CD14-positive monocyte (primary cell): ENCODE data around the gene RNF213. TPM values are rescaled to one million over a fixed set of nuclear protein-coding genes. Genes with fewer than 3 reads are reported as not detected.
"Not testable (repeated sequence)": the region's sequence is repeated elsewhere in the genome, so short reads cannot be mapped to it uniquely, and the experiment has no call there.

ENCODE experiments used
- DNase-seq, 3 donors: peaks; one replicate each; pipeline ENCODE4 v3.0.0-alpha.2; 2011 to 2022
- H2AFZ ChIP-seq: 2 replicates; pipeline ENCODE4 v1.6.0; 2012; ENCODE audit warnings: mild to moderate bottlenecking, low read depth, low read length, inconsistent platforms; ENCODE audit not compliant: insufficient read depth, poor library complexity, severe bottlenecking
- H3K27ac ChIP-seq, 2 donors: 1 replicate in 1 of 2; 2 replicates in 1 of 2; pipeline ENCODE4 v1.5.1; 2012 to 2013; ENCODE audit warnings: low read length in 2 of 2, control low read depth in 1 of 2, inconsistent platforms in 1 of 2, low read depth in 1 of 2, mild to moderate bottlenecking in 1 of 2
- H3K27me3 ChIP-seq, 2 donors: one replicate each; pipeline versions ENCODE4 v1.6.0 to v1.6.1; 2011 to 2013; ENCODE audit warnings: low read length in 2 of 2; ENCODE audit not compliant: control insufficient read depth in 2 of 2, insufficient read depth in 2 of 2
- H3K36me3 ChIP-seq, 2 donors: replicated peaks in 1 of 2; 1 replicate in 1 of 2; 2 replicates in 1 of 2; pipeline versions ENCODE4 v1.5.1 to v1.6.1; 2012 to 2013; ENCODE audit warnings: low read length in 2 of 2, control low read depth in 1 of 2, inconsistent platforms in 1 of 2, mild to moderate bottlenecking in 1 of 2; ENCODE audit not compliant: insufficient read depth in 2 of 2, control insufficient read depth in 1 of 2
- H3K4me1 ChIP-seq, 2 donors: 1 replicate in 1 of 2; 2 replicates in 1 of 2; pipeline versions ENCODE4 v1.5.1 to v1.6.1; 2012 to 2013; ENCODE audit warnings: low read length in 2 of 2, control low read depth in 1 of 2, inconsistent platforms in 1 of 2, mild to moderate bottlenecking in 1 of 2, moderate library complexity in 1 of 2; ENCODE audit not compliant: insufficient read depth in 2 of 2, control insufficient read depth in 1 of 2
- H3K4me2 ChIP-seq: replicated peaks from 2 replicates; pipeline ENCODE3; 2012; ENCODE audit warnings: low read length, moderate library complexity, mild to moderate bottlenecking; ENCODE audit not compliant: poor library complexity, severe bottlenecking; ENCODE audit errors: extremely low read depth
- H3K4me3 ChIP-seq, 3 experiments: fragments of 200-600 bp in 1 of 3; sonication (generic) in 1 of 3; replicated peaks in 1 of 3; 1 replicate in 2 of 3; 2 replicates in 1 of 3; pipeline ENCODE4 v1.5.1; 2011 to 2013; ENCODE audit warnings: low read length in 3 of 3, mild to moderate bottlenecking in 3 of 3, control low read depth in 2 of 3, low read depth in 2 of 3, inconsistent platforms in 1 of 3, moderate library complexity in 1 of 3
- H3K79me2 ChIP-seq: 2 replicates; pipeline ENCODE4 v1.6.0; 2012; ENCODE audit warnings: mild to moderate bottlenecking, control low read depth, inconsistent platforms, low read length, moderate library complexity; ENCODE audit not compliant: insufficient read depth
- H3K9ac ChIP-seq: 2 replicates; pipeline ENCODE4 v1.6.0; 2017; ENCODE audit warnings: low read length, mild to moderate bottlenecking; ENCODE audit not compliant: insufficient read depth, poor library complexity, severe bottlenecking
- H3K9me3 ChIP-seq, 2 donors: replicated peaks in 1 of 2; 1 replicate in 1 of 2; 2 replicates in 1 of 2; pipeline versions ENCODE4 v1.5.1 to v1.6.1; 2012 to 2013; ENCODE audit warnings: low read length in 2 of 2, control low read depth in 1 of 2; ENCODE audit not compliant: control insufficient read depth in 1 of 2, insufficient read depth in 1 of 2
- H4K20me1 ChIP-seq: 2 replicates; pipeline ENCODE4 v1.6.0; 2012; ENCODE audit warnings: mild to moderate bottlenecking, low read length, control low read depth, moderate library complexity; ENCODE audit not compliant: insufficient read depth
- H3K27ac Mint-ChIP-seq, 7 donors: one replicate each; pipeline ENCODE4 v1.8.0; 2020; ENCODE audit warnings: mild to moderate bottlenecking in 7 of 7, mixed read lengths in 7 of 7, moderate library complexity in 6 of 7, inconsistent platforms in 2 of 7
- H3K27me3 Mint-ChIP-seq, 3 donors: one replicate each; pipeline ENCODE4 v1.8.0; 2021 to 2022; ENCODE audit warnings: low read depth in 3 of 3, mild to moderate bottlenecking in 3 of 3, mixed read lengths in 3 of 3, moderate library complexity in 3 of 3, inconsistent platforms in 1 of 3
- H3K36me3 Mint-ChIP-seq, 2 donors: one replicate each; pipeline ENCODE4 v1.8.0; 2020; ENCODE audit warnings: mixed read lengths in 2 of 2, inconsistent platforms in 1 of 2, mild to moderate bottlenecking in 1 of 2
- H3K4me1 Mint-ChIP-seq: one replicate; pipeline ENCODE4 v1.8.0; 2020; ENCODE audit warnings: mild to moderate bottlenecking, mixed read lengths
- H3K4me3 Mint-ChIP-seq, 2 donors: one replicate each; pipeline ENCODE4 v1.8.0; 2020; ENCODE audit warnings: mild to moderate bottlenecking in 2 of 2, mixed read lengths in 2 of 2, moderate library complexity in 1 of 2
- H3K9me3 Mint-ChIP-seq, 7 donors: one replicate each; pipeline ENCODE4 v1.8.0; 2020 to 2022; ENCODE audit warnings: mixed read lengths in 7 of 7, mild to moderate bottlenecking in 6 of 7, moderate library complexity in 6 of 7, inconsistent platforms in 2 of 7
- CTCF ChIP-seq: fragments of 200-600 bp; IDR thresholded peaks from one replicate; pipeline ENCODE4 v1.8.0; 2022; ENCODE audit warnings: antibody characterized with exemption, mild to moderate bottlenecking
- WGBS: methylation state at CpG from one replicate; pipeline ENCODE4 v1.1.5; 2013; ENCODE audit warnings: missing lambda C conversion rate; ENCODE audit not compliant: insufficient coverage; 5-methylcytosine and 5-hydroxymethylcytosine counted together
- intact Hi-C, 2 donors: fragments of 100-400 bp; cut with micrococcal nuclease; formaldehyde crosslinking; loops; one replicate each; pipeline versions ENCODE4 v1.15.0 to v1.15.1; 2023
- polyA plus RNA-seq, 3 donors: library from polyadenylated mRNA; depleted of rRNA in 1 of 3; unstranded in 2 of 3; stranded (reverse) in 1 of 3; fragments of 300-500 nt in 2 of 3; fragments of >200 nt in 1 of 3; fragmentation: Illumina TruSeq in 2 of 3; gene quantifications; 1 replicate in 2 of 3; 2 replicates in 1 of 3; pipeline ENCODE4 v1.2.3, GENCODE V29; 2012 to 2021

The RNF213 gene
- polyA plus RNA-seq, 3 donors: 10.3 to 196 (median 18.1) TPM

- H3K9ac ChIP-seq, H3K9me3 Mint-ChIP-seq, H4K20me1 ChIP-seq, DNase-seq, H3K27ac ChIP-seq, H3K27ac Mint-ChIP-seq, H3K36me3 ChIP-seq, H3K79me2 ChIP-seq, H3K4me1 ChIP-seq, H3K4me3 ChIP-seq, H3K27me3 Mint-ChIP-seq, H3K4me2 ChIP-seq, H3K4me3 Mint-ChIP-seq, H3K9me3 ChIP-seq, H3K4me1 Mint-ChIP-seq, intact Hi-C loops, H2AFZ ChIP-seq, H3K27me3 ChIP-seq, H3K36me3 Mint-ChIP-seq: not testable (repeated sequence)
- whole genome bisulfite sequencing: 89% methylated on average over 8 of the region's 13 CpGs
Observed at GRCh38 chr17:80402102-80402501, 141.4 kb downstream of the RNF213 start.

GRCh38 chr17:80402959-80403358 is 142.3 kb downstream of the RNF213 start:
- H3K36me3 ChIP-seq: no peaks in the 10 kb centered on the region
- no peak for TF ChIP-seq CTCF
- Mint-ChIP-seq H3K4me3 (no peak overlapping the region), H3K27me3 (peaks cover 2 to 8% (median 6%) of the 10 kb centered on the region in 3 donors), H3K4me1 (no peaks in the 10 kb centered on the region), H3K36me3 (no peaks in the 10 kb centered on the region), H3K9me3 (no peaks in the 10 kb centered on the region), H3K27ac (no peak overlapping the region)
- intact Hi-C loops: no loop called here
- no peaks in the 10 kb centered on the region for H4K20me1 ChIP-seq
- H3K4me2 ChIP-seq: no peak overlapping the region
- no peak overlapping the region for H3K4me3 ChIP-seq
- no peak overlapping the region for H3K9ac ChIP-seq
- H3K79me2 ChIP-seq: no peaks in the 10 kb centered on the region
- no peaks in the 10 kb centered on the region for H3K9me3 ChIP-seq
- H3K4me1 ChIP-seq: no peaks in the 10 kb centered on the region
- no peak overlapping the region for H2AFZ ChIP-seq
- H3K27me3 ChIP-seq: peaks cover 0 to 1% of the 10 kb centered on the region in 2 donors
- WGBS: 92% methylated on average over 2 of the region's 4 CpGs
- H3K27ac ChIP-seq: no peak overlapping the region
- DNase-seq: no peak
